ENCODE data around the gene ZNF385C.

GRCh38 chr17:42050393-42051012 is 47.8 kb downstream of the ZNF385C start, which contains the start of gene C17orf113:
- TF ChIP-seq CTCF (IDR thresholded peaks at IDR 0.05; ENCODE audit: low read depth, low read length) = peak; percentile 20
- TF ChIP-seq MYC (IDR thresholded peaks at IDR 0.05; ENCODE audit: low read depth, low read length) = no peak
- no peak for TF ChIP-seq POLR2A (IDR thresholded peaks at IDR 0.05; ENCODE audit: extremely low read depth, insufficient read length)

Measured in NB4 (cell line).